ENCODE measurements around the gene CCL26.
A peak's percentile ranks its signal among the peaks of the same experiment; 100 is the strongest.

The CCL26 gene

DNA sequence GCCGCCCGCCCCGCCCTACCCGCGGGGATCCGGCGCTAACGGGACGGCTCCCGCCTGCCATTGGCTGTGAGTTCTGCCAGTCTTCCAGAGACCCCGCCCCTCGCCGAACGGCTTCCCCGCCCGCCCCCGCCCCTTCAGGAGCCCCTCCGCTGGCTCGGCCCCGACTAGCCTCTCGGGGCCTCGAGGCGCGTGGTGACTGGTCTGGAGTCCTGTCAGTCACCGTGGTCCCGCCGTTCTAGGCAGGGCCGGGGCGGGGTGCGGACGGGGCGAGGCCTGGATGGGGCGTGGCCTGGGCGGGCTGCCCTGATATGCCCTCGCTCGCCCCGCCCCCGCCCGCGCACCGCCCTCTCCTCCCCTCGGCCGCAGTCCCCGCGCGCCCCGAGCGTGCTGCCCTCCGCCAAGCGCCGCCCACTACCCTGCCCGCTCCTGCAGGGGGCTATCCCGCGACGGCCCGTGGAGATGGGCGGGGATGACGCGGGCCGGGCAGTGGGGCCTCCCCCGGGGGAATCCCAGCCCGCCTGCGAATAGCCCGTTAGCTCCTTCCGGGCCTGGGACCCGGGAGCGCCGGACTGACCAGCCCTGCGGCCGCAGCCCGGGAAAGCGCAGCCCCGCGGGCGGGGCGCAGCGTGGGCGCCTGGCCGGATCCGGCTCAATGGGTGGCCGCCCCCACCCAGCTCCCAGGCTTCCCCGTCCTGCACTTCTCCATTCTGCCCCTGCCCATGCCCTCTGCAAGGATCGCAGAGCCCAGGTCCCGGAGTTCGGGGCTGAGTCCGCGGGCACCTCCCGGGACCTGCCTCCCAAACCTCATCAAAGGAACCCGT is 32.8 kb downstream of the CCL26 start:
- CTCF ChIA-PET = interaction anchor here (0.6 kb wide), 1 partner anchor 56 kb away, joined by 3 read pairs; no protein-coding TSS in a partner anchor
- peak overlapping the region; percentile 96 for H3K4me3 ChIP-seq (ENCODE audit: low read depth, low read length)
- H3K27ac ChIP-seq (ENCODE audit: extremely low read depth, low read depth, low read length) = peak overlapping the region; percentile 72; the same call in 1 of the 2 replicates
- POLR2A ChIA-PET = interaction anchor here (1.0 to 1.2 kb wide), 2 partner anchors 14 to 23 kb away, joined by 3 to 5 read pairs; no protein-coding TSS in a partner anchor
- no peaks in the 10 kb centered on the region for H3K36me3 ChIP-seq (ENCODE audit: control insufficient read depth in 2 of 2, insufficient read depth in 1 of 2, low read length in 2 of 2)
- H3K4me1 ChIP-seq (ENCODE audit: control insufficient read depth, insufficient read depth, low read length) = no peaks in the 10 kb centered on the region
- H3K9me3 ChIP-seq (ENCODE audit: control insufficient read depth, insufficient read depth, low read depth, low read length) = no peaks in the 10 kb centered on the region
- TF ChIP-seq, protein P1, sequence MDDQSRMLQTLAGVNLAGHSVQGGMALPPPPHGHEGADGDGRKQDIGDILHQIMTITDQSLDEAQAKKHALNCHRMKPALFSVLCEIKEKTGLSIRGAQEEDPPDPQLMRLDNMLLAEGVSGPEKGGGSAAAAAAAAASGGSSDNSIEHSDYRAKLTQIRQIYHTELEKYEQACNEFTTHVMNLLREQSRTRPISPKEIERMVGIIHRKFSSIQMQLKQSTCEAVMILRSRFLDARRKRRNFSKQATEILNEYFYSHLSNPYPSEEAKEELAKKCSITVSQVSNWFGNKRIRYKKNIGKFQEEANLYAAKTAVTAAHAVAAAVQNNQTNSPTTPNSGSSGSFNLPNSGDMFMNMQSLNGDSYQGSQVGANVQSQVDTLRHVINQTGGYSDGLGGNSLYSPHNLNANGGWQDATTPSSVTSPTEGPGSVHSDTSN (CRISPR knock-in tag; IDR thresholded peaks at IDR 0.05) = peak; percentile 95
- TF ChIP-seq ZNF830 (tag by site-specific recombination; IDR thresholded peaks at IDR 0.05; ENCODE audit: low read depth) (no peak), ZFHX2 (tag by site-specific recombination; conservative IDR thresholded peaks at IDR 0.05) (peak; percentile 90), ZNF76 (tag by site-specific recombination; IDR thresholded peaks at IDR 0.05; ENCODE audit: borderline replicate concordance, low read depth) (peak; percentile 42; the same call in 1 of the 2 replicates), ZFP69B (tag by site-specific recombination; IDR thresholded peaks at IDR 0.05) (peak; percentile 74; the same call in 1 of the 2 replicates), ZBTB8A (tag by site-specific recombination; IDR thresholded peaks at IDR 0.05) (peak; percentile 93), ZSCAN23 (tag by site-specific recombination; IDR thresholded peaks at IDR 0.05) (no peak), ZSCAN30 (tag by site-specific recombination; IDR thresholded peaks at IDR 0.05) (0 out of 2 replicates have a peak, but pooled peaks have one; percentile 19), SP3 (tag by site-specific recombination; IDR thresholded peaks at IDR 0.05) (peak; percentile 88), ZNF211 (tag by site-specific recombination; IDR thresholded peaks at IDR 0.05; ENCODE audit: low read depth) (no peak), BCL11A (tag by site-specific recombination; IDR thresholded peaks at IDR 0.05; ENCODE audit: low read depth) (peak; percentile 55; the same call in 1 of the 2 replicates), ZNF664 (tag by site-specific recombination; IDR thresholded peaks at IDR 0.05) (no peak), ZNF791 (tag by site-specific recombination; IDR thresholded peaks at IDR 0.05) (no peak), HOXA7 (CRISPR knock-in tag; IDR thresholded peaks at IDR 0.05; ENCODE audit: borderline replicate concordance) (no peak), ZNF692 (tag by site-specific recombination; IDR thresholded peaks at IDR 0.05) (peak; percentile 76), ZXDB (tag by site-specific recombination; IDR thresholded peaks at IDR 0.05) (peak; percentile 29; the same call in 1 of the 2 replicates), ZIC2 (tag by site-specific recombination; IDR thresholded peaks at IDR 0.05) (peak; percentile 50; the same call in 1 of the 2 replicates), GLIS1 (tag by site-specific recombination; IDR thresholded peaks at IDR 0.05) (peak; percentile 61; the same call in 1 of the 2 replicates), ZNF112 (tag by site-specific recombination; IDR thresholded peaks at IDR 0.05) (no peak), MYNN (tag by site-specific recombination; IDR thresholded peaks at IDR 0.05; ENCODE audit: borderline replicate concordance) (no peak), IKZF3 (tag by site-specific recombination; IDR thresholded peaks at IDR 0.05) (peak; percentile 44; the same call in 1 of the 2 replicates), KLF10 (tag by site-specific recombination; IDR thresholded peaks at IDR 0.05) (peak; percentile 74; the same call in 1 of the 2 replicates), ZNF624 (tag by site-specific recombination; IDR thresholded peaks at IDR 0.05) (no peak), ZNF600 (tag by site-specific recombination; IDR thresholded peaks at IDR 0.05) (peak; percentile 45; the same call in 1 of the 2 replicates), EGR2 (tag by site-specific recombination; IDR thresholded peaks at IDR 0.05; ENCODE audit: low read depth) (peak; percentile 66)
- TF ChIP-seq, protein P2, sequence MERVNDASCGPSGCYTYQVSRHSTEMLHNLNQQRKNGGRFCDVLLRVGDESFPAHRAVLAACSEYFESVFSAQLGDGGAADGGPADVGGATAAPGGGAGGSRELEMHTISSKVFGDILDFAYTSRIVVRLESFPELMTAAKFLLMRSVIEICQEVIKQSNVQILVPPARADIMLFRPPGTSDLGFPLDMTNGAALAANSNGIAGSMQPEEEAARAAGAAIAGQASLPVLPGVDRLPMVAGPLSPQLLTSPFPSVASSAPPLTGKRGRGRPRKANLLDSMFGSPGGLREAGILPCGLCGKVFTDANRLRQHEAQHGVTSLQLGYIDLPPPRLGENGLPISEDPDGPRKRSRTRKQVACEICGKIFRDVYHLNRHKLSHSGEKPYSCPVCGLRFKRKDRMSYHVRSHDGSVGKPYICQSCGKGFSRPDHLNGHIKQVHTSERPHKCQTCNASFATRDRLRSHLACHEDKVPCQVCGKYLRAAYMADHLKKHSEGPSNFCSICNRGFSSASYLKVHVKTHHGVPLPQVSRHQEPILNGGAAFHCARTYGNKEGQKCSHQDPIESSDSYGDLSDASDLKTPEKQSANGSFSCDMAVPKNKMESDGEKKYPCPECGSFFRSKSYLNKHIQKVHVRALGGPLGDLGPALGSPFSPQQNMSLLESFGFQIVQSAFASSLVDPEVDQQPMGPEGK (tag by site-specific recombination; IDR thresholded peaks at IDR 0.05) = peak; percentile 53
- TF ChIP-seq, protein P3, sequence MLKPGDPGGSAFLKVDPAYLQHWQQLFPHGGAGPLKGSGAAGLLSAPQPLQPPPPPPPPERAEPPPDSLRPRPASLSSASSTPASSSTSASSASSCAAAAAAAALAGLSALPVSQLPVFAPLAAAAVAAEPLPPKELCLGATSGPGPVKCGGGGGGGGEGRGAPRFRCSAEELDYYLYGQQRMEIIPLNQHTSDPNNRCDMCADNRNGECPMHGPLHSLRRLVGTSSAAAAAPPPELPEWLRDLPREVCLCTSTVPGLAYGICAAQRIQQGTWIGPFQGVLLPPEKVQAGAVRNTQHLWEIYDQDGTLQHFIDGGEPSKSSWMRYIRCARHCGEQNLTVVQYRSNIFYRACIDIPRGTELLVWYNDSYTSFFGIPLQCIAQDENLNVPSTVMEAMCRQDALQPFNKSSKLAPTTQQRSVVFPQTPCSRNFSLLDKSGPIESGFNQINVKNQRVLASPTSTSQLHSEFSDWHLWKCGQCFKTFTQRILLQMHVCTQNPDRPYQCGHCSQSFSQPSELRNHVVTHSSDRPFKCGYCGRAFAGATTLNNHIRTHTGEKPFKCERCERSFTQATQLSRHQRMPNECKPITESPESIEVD (tag by site-specific recombination; IDR thresholded peaks at IDR 0.05) = no peak
- TF ChIP-seq, protein P4, sequence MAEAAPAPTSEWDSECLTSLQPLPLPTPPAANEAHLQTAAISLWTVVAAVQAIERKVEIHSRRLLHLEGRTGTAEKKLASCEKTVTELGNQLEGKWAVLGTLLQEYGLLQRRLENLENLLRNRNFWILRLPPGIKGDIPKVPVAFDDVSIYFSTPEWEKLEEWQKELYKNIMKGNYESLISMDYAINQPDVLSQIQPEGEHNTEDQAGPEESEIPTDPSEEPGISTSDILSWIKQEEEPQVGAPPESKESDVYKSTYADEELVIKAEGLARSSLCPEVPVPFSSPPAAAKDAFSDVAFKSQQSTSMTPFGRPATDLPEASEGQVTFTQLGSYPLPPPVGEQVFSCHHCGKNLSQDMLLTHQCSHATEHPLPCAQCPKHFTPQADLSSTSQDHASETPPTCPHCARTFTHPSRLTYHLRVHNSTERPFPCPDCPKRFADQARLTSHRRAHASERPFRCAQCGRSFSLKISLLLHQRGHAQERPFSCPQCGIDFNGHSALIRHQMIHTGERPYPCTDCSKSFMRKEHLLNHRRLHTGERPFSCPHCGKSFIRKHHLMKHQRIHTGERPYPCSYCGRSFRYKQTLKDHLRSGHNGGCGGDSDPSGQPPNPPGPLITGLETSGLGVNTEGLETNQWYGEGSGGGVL (tag by site-specific recombination; IDR thresholded peaks at IDR 0.05) = 0 out of 2 replicates have a peak, but pooled peaks have one; percentile 10

Data from HEK293 (cell line).